Motor neuron (in vitro differentiated cells): ENCODE data around the gene PEAK1. TPM values are rescaled to one million over a fixed set of nuclear protein-coding genes. Genes with fewer than 3 reads are reported as not detected.
"Not testable (repeated sequence)": the region's sequence is repeated elsewhere in the genome, so short reads cannot be mapped to it uniquely, and the experiment has no call there.

Source experiments
- ATAC-seq, 8 experiments: fragments of 200-7000 bp; cut with Tn5 transposase; replicated peaks in 6 of 8; 2 replicates each; pipeline ENCODE4 v1.8.0; 2021; ENCODE audit warnings: mild to moderate bottlenecking in 8 of 8, moderate library complexity in 8 of 8
- H3K27ac ChIP-seq, 2 donors: fragments of 250-450 bp; sonication (Bioruptor Pico); 2 replicates each; pipeline ENCODE4 v1.9.0; 2021; ENCODE audit warnings: antibody characterized with exemption in 2 of 2, mild to moderate bottlenecking in 2 of 2, moderate library complexity in 1 of 2
- H3K4me1 ChIP-seq, 2 donors: fragments of 250-450 bp; sonication (Bioruptor Pico); replicated peaks in 1 of 2; 2 replicates each; pipeline ENCODE4 v1.6.1; 2021; ENCODE audit warnings: antibody characterized with exemption in 2 of 2, mild to moderate bottlenecking in 2 of 2, moderate library complexity in 1 of 2
- H3K4me3 ChIP-seq, 5 donors: fragments of 250-450 bp; sonication (Bioruptor Pico); 2 replicates each; pipeline ENCODE4 v1.9.0; 2021; ENCODE audit warnings: antibody characterized with exemption in 5 of 5, mild to moderate bottlenecking in 5 of 5, moderate library complexity in 4 of 5
- WGBS, 10 experiments: fragments of 450-650 bp; shearing (Covaris generic); methylation state at CpG; one replicate each; pipeline ENCODE4 v1.0.0; 2022; 5-methylcytosine and 5-hydroxymethylcytosine counted together
- in situ Hi-C, 9 experiments: fragments of 400-800 bp; cut with MboI; loops; one replicate each; pipeline ENCODE4 v1.15.0; 2021; ENCODE audit warnings: low sequenced_read_pairs in 9 of 9, low pct_unique_long_range_greater_than_20kb in 2 of 9; ENCODE audit not compliant: unreplicated experiment in 9 of 9
- total RNA-seq, 8 experiments: library from RNA; unstranded; fragments of 300-600 nt; gene quantifications; 2 replicates each; pipeline versions ENCODE4 v1.2.3 to v1.2.4, GENCODE V29; 2022

The PEAK1 gene
- total RNA-seq, 8 experiments from 2014 or later = 8.9 to 87.5 (median 12.2) TPM

GRCh38 chr15:77409259-77410156 lies 10.4 kb downstream of the PEAK1 start:
- WGBS, 10 experiments = 0 to 94% (median 80%) methylated on average over 1 to 4 of the region's 4 CpGs
- peak in 3 of 8 experiments; percentile 37 to 55 (median 46) for ATAC-seq
- in situ Hi-C loops = no loop called here

GRCh38 chr15:77406846-77407245 lies 13.1 kb downstream of the PEAK1 start:
- in situ Hi-C loops = no loop called here
- WGBS, 10 experiments = 82 to 100% (median 95%) methylated on average over 1 to 4 of the region's 4 CpGs; no CpG with 5 or more reads in 1 of the 10 experiments
- Histone ChIP-seq H3K4me3 (no peak overlapping the region), H3K27ac (no peak overlapping the region), H3K4me1 (no peaks in the 10 kb centered on the region)
- no peak for ATAC-seq

More at GRCh38 chr15:77409259-77410156, 10.4 kb downstream of the PEAK1 start:
- no peaks in the 10 kb centered on the region for H3K4me1 ChIP-seq
- no peak overlapping the region for H3K4me3 ChIP-seq
- no peak overlapping the region for H3K27ac ChIP-seq

DNA sequence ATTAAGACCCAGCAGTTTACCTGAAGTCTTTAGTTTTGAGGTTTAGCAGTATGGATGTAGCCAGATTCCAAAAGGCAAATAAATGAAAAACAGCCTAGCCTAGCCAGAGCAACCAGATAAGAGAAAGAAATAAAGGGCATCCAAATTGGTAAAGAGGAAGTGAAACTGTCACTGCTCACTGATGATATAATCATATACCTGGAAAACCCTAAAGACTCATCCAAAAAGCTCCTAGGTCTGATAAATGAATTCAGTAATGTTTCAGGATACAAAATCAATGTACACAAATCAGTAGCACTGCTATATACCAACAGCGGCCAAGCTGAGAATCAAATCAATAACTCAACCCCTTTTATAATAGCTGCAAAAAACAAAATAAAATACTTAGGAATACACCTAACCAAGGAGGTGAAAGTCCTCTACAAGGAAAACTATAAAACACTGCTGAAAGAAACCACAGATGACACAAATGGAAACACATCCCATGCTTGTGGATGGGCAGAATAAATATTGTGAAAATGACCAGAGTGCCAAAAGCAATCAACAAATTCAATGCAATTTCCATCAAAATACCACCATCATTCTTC lies 13.6 kb downstream of the PEAK1 start:
- H3K27ac ChIP-seq, ATAC-seq, H3K4me3 ChIP-seq, H3K4me1 ChIP-seq, in situ Hi-C loops: not testable (repeated sequence)
- WGBS, 10 experiments = 71 to 100% (median 90%) methylated on average over 1 of the region's 1 CpG; no CpG with 5 or more reads in 3 of the 10 experiments

DNA sequence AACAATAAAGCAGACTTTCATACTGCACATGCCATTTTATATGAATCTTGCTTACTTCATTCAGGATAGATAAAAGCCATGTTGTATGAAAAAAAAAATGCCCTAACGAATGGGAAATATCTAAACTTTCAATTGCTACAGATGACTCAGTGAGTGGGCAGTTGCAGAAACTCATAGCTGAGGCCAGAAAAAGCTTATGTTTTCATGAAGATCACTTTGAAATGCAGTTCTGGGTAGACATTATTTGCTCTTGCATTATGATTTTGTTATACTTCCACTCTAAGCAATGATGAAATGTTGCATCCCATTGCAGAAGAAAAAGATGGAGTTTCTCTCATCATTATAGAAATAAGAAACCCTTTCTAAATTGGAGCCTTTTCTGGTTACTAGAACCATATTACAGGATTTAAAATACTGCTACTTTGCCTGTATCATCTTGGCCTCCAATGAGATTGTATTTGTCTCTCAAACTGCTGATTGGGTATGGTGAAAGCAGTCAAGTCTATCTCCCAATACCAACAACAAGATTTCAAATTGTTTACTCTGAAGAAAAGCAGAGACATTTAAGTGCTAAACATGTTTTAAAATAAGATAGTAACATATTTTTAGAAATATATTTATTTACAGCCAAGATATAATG lies 17.0 kb downstream of the PEAK1 start:
- in situ Hi-C loops = no loop called here
- 0 to 100% (median 80%) methylated on average over 1 of the region's 1 CpG; no CpG with 5 or more reads in 1 of the 10 experiments for WGBS, 10 experiments
- Histone ChIP-seq H3K4me3 (no peak overlapping the region), H3K27ac (no peak overlapping the region), H3K4me1 (no peaks in the 10 kb centered on the region)
- peak in 3 of 8 experiments; percentile 21 to 30 (median 28) for ATAC-seq

- no peak for ATAC-seq
- Histone ChIP-seq H3K4me1 (no peaks in the 10 kb centered on the region), H3K27ac (no peak overlapping the region), H3K4me3 (no peak overlapping the region)
- WGBS, 10 experiments = 67 to 100% (median 91%) methylated on average over 1 of the region's 1 CpG; no CpG with 5 or more reads in 3 of the 10 experiments
- in situ Hi-C loops = no loop called here
Observed at GRCh38 chr15:77400258-77400657, 19.6 kb downstream of the PEAK1 start.

DNA sequence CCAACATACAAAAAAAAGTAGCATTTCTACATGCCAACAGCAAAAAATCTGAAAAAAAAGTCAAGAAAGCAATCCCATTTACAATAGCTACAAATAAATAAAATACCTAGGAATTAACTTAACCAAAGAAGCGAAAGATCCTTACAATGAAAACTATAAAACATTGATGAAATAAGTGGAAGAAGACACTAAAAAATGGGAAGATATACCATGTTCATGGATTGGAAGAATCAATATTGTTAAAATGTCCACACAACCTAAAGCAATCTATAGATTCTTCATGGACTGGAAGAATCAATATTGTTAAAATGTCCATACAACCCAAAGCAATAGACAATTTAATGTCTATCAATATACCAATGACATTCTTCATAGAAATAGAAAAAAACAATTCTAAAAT lies 21.0 kb downstream of the PEAK1 start:
- H3K4me3 ChIP-seq = no peak overlapping the region
- no peak for ATAC-seq
- 83 to 100% (median 96%) methylated on average over 1 of the region's 1 CpG; no CpG with 5 or more reads in 1 of the 10 experiments for WGBS, 10 experiments

DNA sequence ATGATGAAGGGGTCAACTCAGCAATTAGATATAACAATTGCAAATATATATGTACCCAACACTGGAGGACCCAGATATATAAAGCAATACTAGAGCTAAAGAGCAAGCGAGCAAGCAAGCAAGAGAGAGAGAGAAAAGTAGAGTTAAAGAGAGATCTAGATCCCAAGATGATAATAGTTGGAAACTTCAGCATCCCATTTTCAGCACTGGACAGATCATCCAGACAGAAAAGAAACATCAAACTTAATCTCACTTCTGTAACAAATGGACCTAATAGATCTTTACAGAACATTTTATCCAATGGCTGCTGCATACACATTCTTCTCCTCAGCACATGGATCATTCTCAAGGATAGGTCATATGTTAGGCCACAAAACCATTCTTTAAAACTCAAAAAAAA lies 23.2 kb downstream of the PEAK1 start:
- H3K4me1 ChIP-seq = no peaks in the 10 kb centered on the region
- no peak for ATAC-seq
- 55 to 100% (median 93%) methylated on average over 1 of the region's 1 CpG; no CpG with 5 or more reads in 1 of the 10 experiments for WGBS, 10 experiments
- H3K27ac ChIP-seq = no peak overlapping the region
- H3K4me3 ChIP-seq = no peak overlapping the region
- in situ Hi-C loops = no loop called here

More for the DNA sequence above, 21.0 kb downstream of the PEAK1 start:
- Histone ChIP-seq H3K27ac (no peak overlapping the region), H3K4me1 (no peaks in the 10 kb centered on the region)
- in situ Hi-C loops = no loop called here

DNA sequence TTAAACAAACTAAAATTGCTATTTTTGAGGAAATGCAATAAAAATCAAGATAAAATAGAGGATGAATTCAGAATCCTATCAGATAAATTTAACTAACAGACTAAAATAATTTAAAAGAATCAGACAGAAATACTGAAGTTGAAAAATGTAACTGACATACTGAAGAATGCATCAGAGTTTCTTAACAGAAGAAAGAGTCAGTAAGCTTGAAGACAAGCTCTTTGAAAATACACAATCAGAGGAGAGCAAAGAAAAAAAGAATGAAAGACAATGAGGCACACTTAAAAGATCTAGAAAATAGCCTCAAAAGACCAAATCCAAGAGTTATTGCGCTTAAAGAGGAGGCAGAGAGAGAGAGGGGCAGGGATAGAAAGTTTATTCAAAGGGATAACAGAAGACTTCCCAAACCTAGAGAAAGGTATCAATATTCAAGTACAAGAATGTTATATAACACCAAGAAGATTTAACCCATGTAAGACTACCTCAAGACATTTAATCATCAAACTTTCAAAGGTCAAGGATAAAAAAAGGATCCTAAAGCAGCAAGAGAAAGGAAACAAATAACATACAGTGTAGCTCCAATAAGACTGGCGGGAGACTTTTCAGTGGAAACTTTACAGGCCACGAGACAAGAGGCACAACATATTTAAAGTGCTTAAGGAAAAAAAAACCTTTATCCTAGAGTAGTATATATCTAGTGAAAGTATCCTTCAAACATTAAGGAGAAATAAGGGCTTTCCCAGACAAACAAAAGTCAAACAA lies 24.7 kb downstream of the PEAK1 start:
- Histone ChIP-seq H3K4me1 (no peaks in the 10 kb centered on the region), H3K4me3 (no peak overlapping the region), H3K27ac (no peak overlapping the region)
- WGBS, 10 experiments = 80 to 100% (median 94%) methylated on average over 1 to 3 of the region's 3 CpGs
- in situ Hi-C loops = no loop called here
- no peak for ATAC-seq

DNA sequence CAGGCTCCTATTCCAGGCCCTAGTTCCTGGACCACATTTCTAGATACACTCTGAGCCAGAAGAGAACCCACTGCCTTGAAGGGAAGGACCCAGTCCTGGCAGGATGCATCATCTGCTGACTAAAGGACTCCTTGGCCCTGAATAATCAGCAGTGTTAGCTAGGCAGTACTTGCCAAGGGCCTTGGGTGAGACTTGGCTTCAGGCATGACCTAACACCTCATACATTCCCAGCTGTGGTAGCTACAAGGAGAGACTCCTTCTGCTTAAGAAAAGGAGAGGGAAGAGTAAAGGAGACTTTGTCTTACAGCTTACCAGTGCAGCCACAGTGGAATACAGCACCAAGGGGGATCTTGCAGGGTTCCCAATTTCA lies 26.4 kb downstream of the PEAK1 start:
- Histone ChIP-seq H3K4me3 (no peak overlapping the region), H3K27ac (no peak overlapping the region), H3K4me1 (no peaks in the 10 kb centered on the region)
- in situ Hi-C loops = no loop called here
- peak in 2 of 8 experiments; percentile 26 to 36 for ATAC-seq

- 80 to 100% (median 100%) methylated on average over 1 to 2 of the region's 7 CpGs; no CpG with 5 or more reads in 6 of the 10 experiments for WGBS, 10 experiments
- in situ Hi-C loops = no loop called here
Observed at GRCh38 chr15:77392762-77393470, 27.0 kb downstream of the PEAK1 start.

GRCh38 chr15:77391372-77391951 lies 28.4 kb downstream of the PEAK1 start:
- 70 to 100% (median 91%) methylated on average over 1 to 3 of the region's 3 CpGs for WGBS, 10 experiments
- in situ Hi-C loops = no loop called here
- ATAC-seq = no peak

More at GRCh38 chr15:77392762-77393470, 27.0 kb downstream of the PEAK1 start:
- Histone ChIP-seq H3K4me1 (no peaks in the 10 kb centered on the region), H3K4me3 (no peak overlapping the region), H3K27ac (no peak overlapping the region)
- no peak for ATAC-seq

More at GRCh38 chr15:77391372-77391951, 28.4 kb downstream of the PEAK1 start:
- H3K4me1 ChIP-seq = no peaks in the 10 kb centered on the region
- H3K27ac ChIP-seq = no peak overlapping the region
- no peak overlapping the region for H3K4me3 ChIP-seq
